Psoas muscle (tissue), 8 donors: Measurements from ENCODE around the gene ADM2. TPM values are rescaled to one million over a fixed set of nuclear protein-coding genes. Genes with fewer than 3 reads are reported as not detected.

Experiments used
- ATAC-seq, 4 donors: fragments of 200-7000 bp; cut with Tn5 transposase; one replicate each; pipeline ENCODE4 v1.9.1; 2020; ENCODE audit warnings: moderate library complexity in 3 of 4, mild to moderate bottlenecking in 2 of 4
- DNase-seq, 2 donors: peaks; one replicate each; pipeline ENCODE4 v3.0.0-alpha.2; 2020
- H3K27ac ChIP-seq: fragments of 200-600 bp; one replicate; pipeline ENCODE4 v1.8.0; 2022
- H3K27me3 ChIP-seq, 3 donors: fragments of 200-600 bp in 1 of 3; one replicate each; pipeline versions ENCODE4 v1.6.1 to v1.8.0; 2013 to 2022; ENCODE audit warnings: low read length in 2 of 3, mild to moderate bottlenecking in 2 of 3, moderate library complexity in 1 of 3; ENCODE audit not compliant: insufficient read depth in 3 of 3
- H3K36me3 ChIP-seq, 2 donors: fragments of 200-600 bp in 1 of 2; one replicate each; pipeline versions ENCODE4 v1.6.1 to v1.8.0; 2013 to 2022; ENCODE audit warnings: low read depth in 1 of 2, mild to moderate bottlenecking in 1 of 2, moderate library complexity in 1 of 2; ENCODE audit not compliant: insufficient read depth in 1 of 2
- H3K4me1 ChIP-seq: fragments of 200-600 bp; one replicate; pipeline ENCODE4 v1.8.0; 2022
- H3K4me3 ChIP-seq: fragments of 200-600 bp; one replicate; pipeline ENCODE4 v1.8.0; 2022; ENCODE audit warnings: mild to moderate bottlenecking
- H3K9me3 ChIP-seq: fragments of 200-600 bp; one replicate; pipeline ENCODE4 v1.8.0; 2022
- WGBS, 3 donors: extraction: QIAGEN DNeasy Blood & Tissue Kit; methylation state at CpG; one replicate each; pipeline versions ENCODE4 v1.1.6 to v1.1.7; 2013; 5-methylcytosine and 5-hydroxymethylcytosine counted together
- intact Hi-C, 2 donors: fragments of 100-400 bp; cut with DNase I; formaldehyde crosslinking; loops; one replicate each; pipeline versions ENCODE4 v1.11.0 to v1.14.2; 2022
- polyA plus RNA-seq, 3 donors: library from polyadenylated mRNA; stranded (reverse); fragments of 200-250 nt; gene quantifications; one replicate each; pipeline ENCODE4 v1.2.3, GENCODE V29; 2013
- total RNA-seq, 4 donors: library from RNA; stranded (reverse); fragmentation: NEBNext Ultra II Directional in 2 of 4; extraction: Animal tissue kit (Norgen Biotek cat#: 25700) in 2 of 4; gene quantifications; one replicate each; pipeline versions ENCODE4 v1.2.1 to v1.2.4, GENCODE V29; 2021 to 2023
- TF ChIP-seq, protein P1 (sequence below): fragments of 200-600 bp; IDR thresholded peaks from one replicate; pipeline ENCODE4 v1.8.0; 2022; ENCODE audit warnings: antibody characterized with exemption
- donor health status: healthy with polysubstance abuse.
- donor health status: DM: no; HTN: no; CAD: no; lungs with moderate emphysema.
- donor health status: Bipolar disorder and iron deficiency.
- donor health status: healthy.
- donor health status: DM: yes; HTN: yes; CAD: no.
- donor health status: DM: no; HTN: no; CAD: no.
- donor health status: DM: no; HTN: no; CAD: no.
- donor health status: DM: yes; HTN: yes; CAD: no.

The ADM2 gene
- total and polyA plus RNA-seq, 7 donors = 0.01 to 0.21 (median 0.05) TPM; not detected in 4

DNA sequence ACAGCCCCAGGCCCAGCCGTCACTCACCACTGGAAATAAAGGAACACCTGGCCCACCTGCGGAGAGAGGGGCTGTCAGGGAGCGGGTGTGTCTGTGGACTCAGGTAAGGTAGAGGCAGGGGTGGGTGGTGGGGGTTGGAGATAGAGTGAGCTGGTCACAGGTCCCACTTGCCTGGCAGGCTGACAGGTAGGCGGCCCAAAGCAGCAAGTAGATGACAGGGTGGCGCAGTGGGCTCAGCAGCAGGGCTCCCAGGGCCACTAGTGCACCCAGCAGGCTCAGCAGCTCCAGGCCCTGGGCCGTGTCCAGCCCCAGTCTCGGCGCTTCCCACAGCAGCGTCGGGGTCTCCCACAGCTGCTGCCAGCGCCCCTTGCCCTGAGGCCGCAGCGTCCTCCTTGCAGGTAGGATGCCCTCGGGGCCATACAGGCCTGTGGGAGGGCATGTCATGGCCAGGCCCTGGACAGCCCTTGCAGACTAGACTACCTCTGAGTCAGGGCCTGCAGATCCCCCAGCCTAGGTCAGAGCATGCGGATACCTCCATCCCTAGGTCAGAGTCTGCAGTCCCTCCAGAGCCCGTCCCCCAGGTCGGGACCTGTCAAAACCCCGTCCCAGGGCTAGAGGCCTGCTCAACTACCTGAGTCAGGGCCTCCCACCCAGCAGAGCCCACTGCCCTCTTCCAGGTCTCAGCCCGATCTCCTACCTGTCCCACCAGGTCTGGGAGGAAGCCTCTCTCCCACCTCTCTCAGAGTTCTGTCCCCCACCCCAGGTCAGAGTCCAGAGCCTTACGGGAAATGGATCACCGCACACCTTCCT, 25.5 kb downstream of the ADM2 start:
- Histone ChIP-seq H3K4me1 (peaks cover 17% of the 10 kb centered on the region), H3K27me3 (no peaks in the 10 kb centered on the region), H3K36me3 (peaks cover 0 to 46% of the 10 kb centered on the region in 2 donors), H3K27ac (peak overlapping the region; percentile 85), H3K9me3 (no peaks in the 10 kb centered on the region), H3K4me3 (peak overlapping the region; percentile 89)
- TF ChIP-seq, protein P1, sequence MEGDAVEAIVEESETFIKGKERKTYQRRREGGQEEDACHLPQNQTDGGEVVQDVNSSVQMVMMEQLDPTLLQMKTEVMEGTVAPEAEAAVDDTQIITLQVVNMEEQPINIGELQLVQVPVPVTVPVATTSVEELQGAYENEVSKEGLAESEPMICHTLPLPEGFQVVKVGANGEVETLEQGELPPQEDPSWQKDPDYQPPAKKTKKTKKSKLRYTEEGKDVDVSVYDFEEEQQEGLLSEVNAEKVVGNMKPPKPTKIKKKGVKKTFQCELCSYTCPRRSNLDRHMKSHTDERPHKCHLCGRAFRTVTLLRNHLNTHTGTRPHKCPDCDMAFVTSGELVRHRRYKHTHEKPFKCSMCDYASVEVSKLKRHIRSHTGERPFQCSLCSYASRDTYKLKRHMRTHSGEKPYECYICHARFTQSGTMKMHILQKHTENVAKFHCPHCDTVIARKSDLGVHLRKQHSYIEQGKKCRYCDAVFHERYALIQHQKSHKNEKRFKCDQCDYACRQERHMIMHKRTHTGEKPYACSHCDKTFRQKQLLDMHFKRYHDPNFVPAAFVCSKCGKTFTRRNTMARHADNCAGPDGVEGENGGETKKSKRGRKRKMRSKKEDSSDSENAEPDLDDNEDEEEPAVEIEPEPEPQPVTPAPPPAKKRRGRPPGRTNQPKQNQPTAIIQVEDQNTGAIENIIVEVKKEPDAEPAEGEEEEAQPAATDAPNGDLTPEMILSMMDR = no peak
- WGBS, 3 donors = 24 to 26% (median 25%) methylated on average over 21 of the region's 21 CpGs
- intact Hi-C loops = loop anchor here (5.0 to 10.0 kb wide), 2 partner anchors 70 to 252 kb away; partner anchors contain the start of genes CPT1B (in 2 of the 2) and HDAC10 (in 1 of the 2)
- DNase-seq = peak in 1 of 2 donors; percentile 61
- ATAC-seq = peak; percentile 5 to 7 (median 6)

GRCh38 chr22:50507421-50507990, 26.2 kb downstream of the ADM2 start, which contains the start of gene LMF2:
TSS of gene LMF2 (minus strand) at chr22:50507702. CDS start at chr22:50507675, 27 bp downstream.
- Histone ChIP-seq H3K27ac (peak within 1 kb of the TSS; percentile 85), H3K4me1 (peaks cover 17% of the 10 kb centered on the region), H3K4me3 (peak within 1 kb of the TSS; percentile 89), H3K36me3 (peaks cover 0 to 45% of the 10 kb centered on the region in 2 donors), H3K27me3 (no peaks in the 10 kb centered on the region), H3K9me3 (no peaks in the 10 kb centered on the region)
- ATAC-seq (peak; percentile 81 to 86 (median 84)), DNase-seq (peak; percentile 90 to 96)
- intact Hi-C loops = loop anchor here (5.0 to 10.0 kb wide), 2 partner anchors 70 to 253 kb away; partner anchors contain the start of genes CPT1B (in 2 of the 2) and HDAC10 (in 1 of the 2)
- TF ChIP-seq, protein P1 = peak; percentile 4
- WGBS, 3 donors = 0% methylated on average over 18 to 56 of the region's 62 CpGs

GRCh38 chr22:50507991-50508884, 26.9 kb downstream of the ADM2 start, which contains the start of gene NCAPH2:
TSS of gene NCAPH2 (plus strand) at chr22:50508224. CDS start at chr22:50508338, 114 bp downstream.
- ATAC-seq = peak; percentile 81 to 90 (median 82)
- WGBS, 3 donors = 0 to 2% (median 0%) methylated on average over 53 to 76 of the region's 76 CpGs
- Histone ChIP-seq H3K4me1 (peaks cover 17% of the 10 kb centered on the region), H3K9me3 (no peaks in the 10 kb centered on the region), H3K36me3 (peaks cover 0 to 37% of the 10 kb centered on the region in 2 donors), H3K27ac (peak within 1 kb of the TSS; percentile 85), H3K4me3 (peak within 1 kb of the TSS; percentile 89), H3K27me3 (no peaks in the 10 kb centered on the region)
- intact Hi-C loops = loop anchor here (5.0 to 10.0 kb wide), 2 partner anchors 69 to 253 kb away; partner anchors contain the start of genes CPT1B (in 2 of the 2) and HDAC10 (in 1 of the 2)
- TF ChIP-seq, protein P1 = no peak
- peak; percentile 94 to 98 for DNase-seq

- Histone ChIP-seq H3K9me3 (no peaks in the 10 kb centered on the region), H3K27me3 (no peaks in the 10 kb centered on the region), H3K4me3 (peak overlapping the region; percentile 84), H3K27ac (peak overlapping the region; percentile 81), H3K4me1 (peaks cover 17% of the 10 kb centered on the region), H3K36me3 (peaks cover 0 to 32% of the 10 kb centered on the region in 2 donors)
- WGBS, 3 donors = 8 to 12% (median 9%) methylated on average over 3 of the region's 3 CpGs
- intact Hi-C loops = loop anchor here (5.0 to 10.0 kb wide), 2 partner anchors 68 to 254 kb away; partner anchors contain the start of genes CPT1B (in 2 of the 2) and HDAC10 (in 1 of the 2)
- DNase-seq = no peak
- no peak for ATAC-seq
- TF ChIP-seq, protein P1 = no peak
Measured at GRCh38 chr22:50508897-50509296, 27.6 kb downstream of the ADM2 start.
